Left ventricle myocardium inferior (tissue), 1 donor: ENCODE measurements around the gene NDFIP2. TPM values are rescaled to one million over a fixed set of nuclear protein-coding genes. Genes with fewer than 3 reads are reported as not detected.

Experiments
- DNase-seq: peaks from one replicate; pipeline ENCODE4 v3.0.0-alpha.2; 2020
- H3K27ac ChIP-seq: fragments of 200-600 bp; replicated peaks from 2 replicates; pipeline ENCODE4 v1.8.0; 2021
- H3K27me3 ChIP-seq: fragments of 200-600 bp; 2 replicates; pipeline ENCODE4 v1.8.0; 2021; ENCODE audit warnings: low read depth
- H3K36me3 ChIP-seq: fragments of 200-600 bp; 2 replicates; pipeline ENCODE4 v1.8.0; 2021
- H3K4me1 ChIP-seq: fragments of 200-600 bp; 2 replicates; pipeline ENCODE4 v1.8.0; 2021
- H3K4me3 ChIP-seq: fragments of 200-600 bp; 2 replicates; pipeline ENCODE4 v1.8.0; 2021; ENCODE audit warnings: mild to moderate bottlenecking, moderate library complexity
- H3K9me3 ChIP-seq: fragments of 200-600 bp; replicated peaks from 2 replicates; pipeline ENCODE4 v1.8.0; 2021
- CTCF ChIP-seq: fragments of 200-600 bp; IDR thresholded peaks from 2 replicates; pipeline ENCODE4 v1.8.0; 2021; ENCODE audit warnings: antibody characterized with exemption, mild to moderate bottlenecking, borderline replicate concordance
- intact Hi-C: fragments of 100-400 bp; cut with micrococcal nuclease; formaldehyde crosslinking; loops from one replicate; pipeline ENCODE4 v1.11.0; 2022
- total RNA-seq: library from RNA; stranded (reverse); fragmentation: NEBNext Ultra II Directional; extraction: Animal tissue kit (Norgen Biotek cat#: 25700); gene quantifications from one replicate; pipeline ENCODE4 v1.2.1, GENCODE V29; 2021
- donor health status: DM: no; HTN: yes; CAD: no; lungs with severe emphysema.

NDFIP2 gene
- total RNA-seq, 1 donor from 2014 or later, result 33.1 TPM

- intact Hi-C loops, result no loop called here
- TF ChIP-seq CTCF, result no peak
- Histone ChIP-seq H3K27ac (no peak overlapping the region), H3K27me3 (no peaks in the 10 kb centered on the region), H3K36me3 (no peaks in the 10 kb centered on the region), H3K9me3 (no peaks in the 10 kb centered on the region), H3K4me3 (no peak overlapping the region), H3K4me1 (no peaks in the 10 kb centered on the region)
- no peak for DNase-seq
Observed at GRCh38 chr13:79457948-79458347, 23.0 kb upstream of the NDFIP2 start.

- intact Hi-C loops, result no loop called here
- H3K4me1 ChIP-seq, result no peaks in the 10 kb centered on the region
- no peak for TF ChIP-seq CTCF
- DNase-seq, result no peak
- no peaks in the 10 kb centered on the region for H3K36me3 ChIP-seq
- no peaks in the 10 kb centered on the region for H3K9me3 ChIP-seq
- no peak overlapping the region for H3K27ac ChIP-seq
- no peaks in the 10 kb centered on the region for H3K27me3 ChIP-seq
- H3K4me3 ChIP-seq, result no peak overlapping the region
Observed at GRCh38 chr13:79458436-79458835, 22.5 kb upstream of the NDFIP2 start.

DNA sequence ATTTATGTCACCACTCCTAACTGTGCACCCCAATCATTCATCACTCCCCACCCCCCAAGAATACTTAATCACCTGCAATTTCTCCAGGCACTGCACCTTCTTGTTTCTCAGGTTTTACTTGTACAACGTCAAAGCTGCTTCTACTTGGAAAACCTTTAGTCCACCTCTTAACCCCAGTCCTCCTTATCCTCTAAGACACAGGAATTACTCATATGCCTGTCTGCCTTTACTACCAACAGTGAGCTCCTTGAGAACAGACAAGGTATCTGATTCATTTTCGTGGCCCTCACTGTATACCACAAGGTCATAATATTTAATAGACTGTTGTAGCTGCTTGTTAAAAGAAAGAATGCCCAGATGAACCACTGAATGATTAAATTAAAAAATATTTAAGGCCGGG, 21.0 kb upstream of the NDFIP2 start:
- no peaks in the 10 kb centered on the region for H3K4me1 ChIP-seq
- intact Hi-C loops, result no loop called here

GRCh38 chr13:79462895-79463294, 18.1 kb upstream of the NDFIP2 start:
- no peak overlapping the region for H3K4me3 ChIP-seq
- DNase-seq, result no peak
- no peaks in the 10 kb centered on the region for H3K4me1 ChIP-seq
- H3K9me3 ChIP-seq, result no peaks in the 10 kb centered on the region
- H3K27me3 ChIP-seq, result no peaks in the 10 kb centered on the region
- H3K36me3 ChIP-seq, result no peaks in the 10 kb centered on the region
- TF ChIP-seq CTCF, result no peak
- no peak overlapping the region for H3K27ac ChIP-seq
- intact Hi-C loops, result no loop called here

More for the DNA sequence above, 21.0 kb upstream of the NDFIP2 start:
- TF ChIP-seq CTCF, result no peak
- H3K27ac ChIP-seq, result no peak overlapping the region
- H3K27me3 ChIP-seq, result no peaks in the 10 kb centered on the region
- H3K4me3 ChIP-seq, result no peak overlapping the region
- no peak for DNase-seq
- H3K9me3 ChIP-seq, result no peaks in the 10 kb centered on the region
- no peaks in the 10 kb centered on the region for H3K36me3 ChIP-seq

DNA sequence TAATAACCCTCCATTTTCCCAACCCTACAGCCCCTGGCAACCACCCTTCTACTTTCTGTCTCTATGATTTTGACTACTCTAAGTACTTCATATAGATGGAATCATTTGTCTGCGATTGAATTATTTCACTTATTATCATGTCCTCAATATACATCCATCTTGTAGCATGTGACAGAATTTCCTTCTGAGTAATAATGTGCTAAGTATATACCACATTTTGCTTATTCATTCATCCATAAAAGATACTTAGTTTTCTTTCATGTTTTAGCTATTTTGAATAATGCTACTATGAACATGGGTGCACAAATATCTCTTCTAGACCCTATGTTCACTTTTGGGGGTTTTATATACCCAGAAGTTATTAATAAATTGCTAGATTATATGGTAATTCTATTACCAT, 17.4 kb upstream of the NDFIP2 start:
- no peak overlapping the region for H3K27ac ChIP-seq
- no peaks in the 10 kb centered on the region for H3K4me1 ChIP-seq
- H3K27me3 ChIP-seq, result no peaks in the 10 kb centered on the region
- no peaks in the 10 kb centered on the region for H3K36me3 ChIP-seq
- intact Hi-C loops, result no loop called here
- no peak for TF ChIP-seq CTCF
- DNase-seq, result no peak
- H3K9me3 ChIP-seq, result no peaks in the 10 kb centered on the region
- no peak overlapping the region for H3K4me3 ChIP-seq

- H3K27me3 ChIP-seq, result no peaks in the 10 kb centered on the region
- no peak for TF ChIP-seq CTCF
- H3K9me3 ChIP-seq, result no peaks in the 10 kb centered on the region
- no peak overlapping the region for H3K27ac ChIP-seq
- H3K36me3 ChIP-seq, result no peaks in the 10 kb centered on the region
- no peak overlapping the region for H3K4me3 ChIP-seq
- no peaks in the 10 kb centered on the region for H3K4me1 ChIP-seq
- intact Hi-C loops, result no loop called here
- no peak for DNase-seq
Observed at GRCh38 chr13:79466872-79467271, 14.1 kb upstream of the NDFIP2 start.
